Thyroid gland (tissue), 4 donors: ENCODE measurements around the gene EN2. TPM values are rescaled to one million over a fixed set of nuclear protein-coding genes. Genes with fewer than 3 reads are reported as not detected.

Source experiments
- DNase-seq, 2 donors: peaks; one replicate each; pipeline ENCODE4 v3.0.0-alpha.2; 2019
- H3K27ac ChIP-seq, 3 donors: fragments of 200-600 bp; sonication (generic); 1 replicate in 2 of 3; 2 replicates in 1 of 3; pipeline ENCODE4 v1.5.1; 2016 to 2019; ENCODE audit warnings: mild to moderate bottlenecking in 1 of 3, moderate library complexity in 1 of 3
- H3K27me3 ChIP-seq: fragments of 200-600 bp; sonication (generic); one replicate; pipeline ENCODE4 v1.5.1; 2019
- H3K36me3 ChIP-seq, 2 donors: fragments of 200-600 bp; sonication (generic); one replicate each; pipeline ENCODE4 v1.5.1; 2016 to 2019
- H3K4me1 ChIP-seq, 2 donors: fragments of 200-600 bp; sonication (generic); one replicate each; pipeline ENCODE4 v1.5.1; 2017 to 2019
- H3K4me3 ChIP-seq, 3 donors: fragments of 200-600 bp; sonication (generic); replicated peaks in 1 of 3; 1 replicate in 2 of 3; 2 replicates in 1 of 3; pipeline ENCODE4 v1.5.1; 2016; ENCODE audit warnings: mild to moderate bottlenecking in 1 of 3
- H3K9me3 ChIP-seq: fragments of 200-600 bp; sonication (generic); one replicate; pipeline ENCODE4 v1.5.1; 2017
- CTCF ChIP-seq, 6 experiments: fragments of 200-600 bp in 3 of 6; fragments of 450-650 bp in 3 of 6; sonication (generic) in 3 of 6; IDR thresholded peaks; one replicate each; pipeline ENCODE4 v1.5.1; 2016 to 2019; ENCODE audit warnings: antibody characterized with exemption in 6 of 6, mild to moderate bottlenecking in 2 of 6, inconsistent platforms in 1 of 6, moderate library complexity in 1 of 6
- POLR2A ChIP-seq, 2 donors: fragments of 450-650 bp; IDR thresholded peaks; one replicate each; pipeline ENCODE4 v1.6.1; 2017; ENCODE audit warnings: antibody characterized with exemption in 2 of 2, mild to moderate bottlenecking in 2 of 2, moderate library complexity in 1 of 2
- WGBS, 2 donors: methylation state at CpG; one replicate each; pipeline ENCODE4 v1.1.5; 2017; 5-methylcytosine and 5-hydroxymethylcytosine counted together
- intact Hi-C: fragments of 100-400 bp; cut with DNase I; formaldehyde crosslinking; loops from one replicate; pipeline ENCODE4 v1.15.1; 2023
- total RNA-seq, 4 donors: library from RNA; depleted of rRNA; stranded (reverse); fragments of >200 nt; gene quantifications; one replicate each; pipeline ENCODE4 v1.2.3, GENCODE V29; 2016

Gene EN2
- total RNA-seq, 4 donors from 2014 or later: 0.22 to 0.29 (median 0.27) TPM; not detected in 1

GRCh38 chr7:155450970-155451801, 6.7 kb upstream of the EN2 start:
- peaks cover 15 to 35% of the 10 kb centered on the region in 2 donors for H3K4me1 ChIP-seq
- H3K4me3 ChIP-seq: no peak overlapping the region
- peaks cover 79% of the 10 kb centered on the region for H3K27me3 ChIP-seq
- intact Hi-C loops: no loop called here
- DNase-seq: no peak
- WGBS, 2 donors: 2 to 3% methylated on average over 18 to 35 of the region's 46 CpGs
- no peak for TF ChIP-seq POLR2A (IDR thresholded peaks at IDR 0.05)
- no peak for TF ChIP-seq CTCF (IDR thresholded peaks at IDR 0.05)
- no peaks in the 10 kb centered on the region for H3K9me3 ChIP-seq
- no peaks in the 10 kb centered on the region for H3K36me3 ChIP-seq
- no peak overlapping the region for H3K27ac ChIP-seq

GRCh38 chr7:155451840-155452239, 6.1 kb upstream of the EN2 start:
- Histone ChIP-seq H3K27ac (no peak overlapping the region), H3K36me3 (no peaks in the 10 kb centered on the region), H3K27me3 (peaks cover 83% of the 10 kb centered on the region), H3K4me3 (no peak overlapping the region), H3K9me3 (no peaks in the 10 kb centered on the region), H3K4me1 (peaks cover 18 to 42% of the 10 kb centered on the region in 2 donors)
- DNase-seq: no peak
- WGBS, 2 donors: 6 to 10% methylated on average over 9 of the region's 9 CpGs
- TF ChIP-seq CTCF (IDR thresholded peaks at IDR 0.05): no peak
- TF ChIP-seq POLR2A (IDR thresholded peaks at IDR 0.05): no peak
- intact Hi-C loops: no loop called here

GRCh38 chr7:155452505-155453295, 5.2 kb upstream of the EN2 start:
- H3K4me3 ChIP-seq: no peak overlapping the region
- TF ChIP-seq CTCF (IDR thresholded peaks at IDR 0.05) (no peak), POLR2A (IDR thresholded peaks at IDR 0.05) (no peak)
- H3K27ac ChIP-seq: no peak overlapping the region
- H3K36me3 ChIP-seq: no peaks in the 10 kb centered on the region
- peaks cover 20 to 47% of the 10 kb centered on the region in 2 donors for H3K4me1 ChIP-seq
- DNase-seq: no peak
- no peaks in the 10 kb centered on the region for H3K9me3 ChIP-seq
- WGBS, 2 donors: 21 to 27% methylated on average over 5 of the region's 5 CpGs
- intact Hi-C loops: no loop called here
- H3K27me3 ChIP-seq: peaks cover 82% of the 10 kb centered on the region

GRCh38 chr7:155453296-155454182, 4.4 kb upstream of the EN2 start:
- intact Hi-C loops: no loop called here
- no peaks in the 10 kb centered on the region for H3K36me3 ChIP-seq
- no peak for DNase-seq
- no peak overlapping the region for H3K4me3 ChIP-seq
- H3K4me1 ChIP-seq: peaks cover 23 to 52% of the 10 kb centered on the region in 2 donors
- peaks cover 74% of the 10 kb centered on the region for H3K27me3 ChIP-seq
- H3K9me3 ChIP-seq: no peaks in the 10 kb centered on the region
- WGBS, 2 donors: 4 to 6% methylated on average over 10 to 26 of the region's 57 CpGs
- TF ChIP-seq POLR2A (IDR thresholded peaks at IDR 0.05): no peak
- TF ChIP-seq CTCF (IDR thresholded peaks at IDR 0.05): no peak
- no peak overlapping the region for H3K27ac ChIP-seq
